SK-N-MC (cell line): ENCODE measurements around the gene C9orf152.

ENCODE experiments used
- EZH2 ChIP-seq: fragments of 200-600 bp; sonication (generic); IDR thresholded peaks from one replicate; pipeline ENCODE4 v1.6.1; 2017; ENCODE audit warnings: antibody characterized with exemption
- FOXP2 ChIP-seq: optimal IDR thresholded peaks from 2 replicates; pipeline ENCODE3; 2011; ENCODE audit warnings: mild to moderate bottlenecking, moderate library complexity; ENCODE audit not compliant: insufficient read depth; ENCODE audit errors: extremely low read length, control extremely low read depth
- POLR2AphosphoS5 ChIP-seq: IDR thresholded peaks from 2 replicates; pipeline ENCODE4 v1.6.1; 2012; ENCODE audit warnings: mild to moderate bottlenecking, low read depth, low read length, borderline replicate concordance

DNA sequence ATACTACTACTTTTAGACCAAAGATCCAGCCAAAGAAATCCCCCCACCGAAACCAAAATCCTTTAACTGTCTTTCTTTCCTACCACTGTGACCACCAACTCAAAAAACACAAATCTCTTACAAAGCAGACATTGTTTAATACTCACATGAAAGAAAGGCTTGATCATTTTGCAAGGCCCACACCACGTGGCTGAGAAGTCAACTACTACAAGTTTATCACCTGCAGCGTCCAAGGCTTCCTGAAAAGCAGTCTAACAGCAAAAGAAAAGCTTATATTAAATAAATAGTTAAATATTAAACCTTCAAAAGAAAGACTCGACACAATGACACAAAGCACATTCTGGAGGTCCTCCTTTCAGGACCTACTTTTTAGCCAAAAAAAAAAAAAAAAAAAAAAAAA, 43.3 kb upstream of the C9orf152 start:
- TF ChIP-seq EZH2 (no peak), POLR2AphosphoS5 (no peak), FOXP2 (no peak)
